ENCODE data around the gene PPARG. TPM values are rescaled to one million over a fixed set of nuclear protein-coding genes. Genes with fewer than 3 reads are reported as not detected.

PPARG gene
- total RNA-seq, 1 donor from 2014 or later = 3.2 TPM

DNA sequence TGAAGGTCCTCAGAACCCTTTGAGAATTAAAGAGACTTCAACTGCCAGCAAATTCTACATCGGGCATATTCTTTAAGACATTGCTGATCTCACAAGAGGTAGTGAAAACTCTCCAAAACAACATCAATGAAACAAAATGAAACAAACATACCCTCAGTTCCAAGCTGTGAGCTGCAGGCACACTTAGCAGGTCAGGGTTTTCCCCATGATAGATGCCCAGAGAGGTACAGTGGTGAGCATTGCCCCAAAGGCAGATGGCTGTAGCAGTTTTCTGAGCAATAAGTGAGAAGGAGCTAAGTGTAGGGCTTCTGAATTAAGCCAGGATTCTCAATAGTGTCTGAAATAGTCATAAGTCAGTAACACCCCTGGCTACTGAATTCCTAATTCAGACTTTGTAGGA, 99.3 kb downstream of the PPARG start:
- no peaks in the 10 kb centered on the region for H3K36me3 Mint-ChIP-seq (ENCODE audit: low read depth, unreplicated experiment)
- DNase-seq (ENCODE audit: low spot score) = no peak
- no peaks in the 10 kb centered on the region for H3K4me1 Mint-ChIP-seq (ENCODE audit: unreplicated experiment)
- H3K4me3 Mint-ChIP-seq (ENCODE audit: unreplicated experiment) = no peak overlapping the region
- TF ChIP-seq, protein P1, sequence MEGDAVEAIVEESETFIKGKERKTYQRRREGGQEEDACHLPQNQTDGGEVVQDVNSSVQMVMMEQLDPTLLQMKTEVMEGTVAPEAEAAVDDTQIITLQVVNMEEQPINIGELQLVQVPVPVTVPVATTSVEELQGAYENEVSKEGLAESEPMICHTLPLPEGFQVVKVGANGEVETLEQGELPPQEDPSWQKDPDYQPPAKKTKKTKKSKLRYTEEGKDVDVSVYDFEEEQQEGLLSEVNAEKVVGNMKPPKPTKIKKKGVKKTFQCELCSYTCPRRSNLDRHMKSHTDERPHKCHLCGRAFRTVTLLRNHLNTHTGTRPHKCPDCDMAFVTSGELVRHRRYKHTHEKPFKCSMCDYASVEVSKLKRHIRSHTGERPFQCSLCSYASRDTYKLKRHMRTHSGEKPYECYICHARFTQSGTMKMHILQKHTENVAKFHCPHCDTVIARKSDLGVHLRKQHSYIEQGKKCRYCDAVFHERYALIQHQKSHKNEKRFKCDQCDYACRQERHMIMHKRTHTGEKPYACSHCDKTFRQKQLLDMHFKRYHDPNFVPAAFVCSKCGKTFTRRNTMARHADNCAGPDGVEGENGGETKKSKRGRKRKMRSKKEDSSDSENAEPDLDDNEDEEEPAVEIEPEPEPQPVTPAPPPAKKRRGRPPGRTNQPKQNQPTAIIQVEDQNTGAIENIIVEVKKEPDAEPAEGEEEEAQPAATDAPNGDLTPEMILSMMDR (IDR thresholded peaks at IDR 0.05; ENCODE audit: unreplicated experiment) = no peak
- no peaks in the 10 kb centered on the region for H3K9me3 Mint-ChIP-seq (ENCODE audit: unreplicated experiment)
- no peaks in the 10 kb centered on the region for H3K27me3 Mint-ChIP-seq (ENCODE audit: unreplicated experiment)
- no peak overlapping the region for H3K27ac Mint-ChIP-seq (ENCODE audit: unreplicated experiment)

DNA sequence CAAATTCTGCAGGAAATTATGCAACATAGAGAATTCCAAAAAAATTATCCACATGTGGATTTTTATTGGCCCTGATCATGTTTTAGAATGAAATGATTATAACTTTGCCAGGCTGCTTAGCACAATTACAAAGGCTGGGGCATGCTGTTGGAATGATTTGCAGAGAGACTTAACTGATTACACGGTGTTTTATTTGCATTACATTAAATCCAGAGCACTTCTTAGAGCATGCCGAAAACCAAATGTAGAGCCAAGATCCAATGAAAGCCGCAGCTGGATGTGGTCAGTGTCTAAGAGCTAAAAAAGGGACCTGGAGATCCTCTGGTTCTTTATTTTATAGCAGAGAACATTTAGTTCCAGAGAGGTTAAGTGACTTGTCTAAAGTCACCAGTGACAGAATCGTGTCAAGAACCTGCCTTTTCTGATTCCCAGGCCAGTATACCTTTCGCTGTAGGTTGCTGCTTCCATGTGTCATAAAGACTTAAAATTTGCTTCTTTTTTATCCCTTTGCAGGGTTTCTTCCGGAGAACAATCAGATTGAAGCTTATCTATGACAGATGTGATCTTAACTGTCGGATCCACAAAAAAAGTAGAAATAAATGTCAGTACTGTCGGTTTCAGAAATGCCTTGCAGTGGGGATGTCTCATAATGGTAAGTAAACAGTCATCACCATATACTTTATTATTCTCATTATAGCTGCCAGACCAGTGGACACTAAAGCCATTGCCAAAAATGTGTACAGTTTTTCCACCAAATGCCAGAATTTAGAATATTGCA, 103.4 kb downstream of the PPARG start:
- DNase-seq (ENCODE audit: low spot score) = no peak
- Mint-ChIP-seq H3K4me1 (ENCODE audit: unreplicated experiment) (no peaks in the 10 kb centered on the region), H3K27ac (ENCODE audit: unreplicated experiment) (no peak overlapping the region), H3K27me3 (ENCODE audit: unreplicated experiment) (no peaks in the 10 kb centered on the region), H3K36me3 (ENCODE audit: low read depth, unreplicated experiment) (no peaks in the 10 kb centered on the region), H3K9me3 (ENCODE audit: unreplicated experiment) (no peaks in the 10 kb centered on the region), H3K4me3 (ENCODE audit: unreplicated experiment) (no peak overlapping the region)
- TF ChIP-seq, protein P1 (IDR thresholded peaks at IDR 0.05; ENCODE audit: unreplicated experiment) = no peak

DNA sequence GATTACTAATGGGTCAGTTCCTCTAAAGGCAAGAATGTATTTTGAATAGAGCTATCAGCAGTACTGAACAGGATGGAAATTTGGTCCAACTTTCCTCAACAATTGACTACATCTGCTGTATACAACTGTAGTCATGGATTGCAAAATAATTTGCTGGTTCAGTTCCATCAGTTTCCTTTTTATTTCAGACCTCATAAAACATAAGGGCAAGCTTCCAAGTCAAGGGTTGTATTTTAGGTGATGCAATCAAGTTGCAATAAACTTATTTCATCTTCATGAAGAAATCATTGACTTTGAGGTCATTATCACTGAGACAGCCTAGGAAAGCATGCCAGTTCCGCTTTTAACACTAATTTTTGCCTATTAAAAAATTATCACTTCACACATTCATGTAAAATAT, 105.0 kb downstream of the PPARG start:
- H3K4me1 Mint-ChIP-seq (ENCODE audit: unreplicated experiment) = no peaks in the 10 kb centered on the region
- no peak for DNase-seq (ENCODE audit: low spot score)
- no peaks in the 10 kb centered on the region for H3K36me3 Mint-ChIP-seq (ENCODE audit: low read depth, unreplicated experiment)
- TF ChIP-seq, protein P1 (IDR thresholded peaks at IDR 0.05; ENCODE audit: unreplicated experiment) = no peak
- no peaks in the 10 kb centered on the region for H3K27me3 Mint-ChIP-seq (ENCODE audit: unreplicated experiment)
- H3K4me3 Mint-ChIP-seq (ENCODE audit: unreplicated experiment) = no peak overlapping the region
- no peak overlapping the region for H3K27ac Mint-ChIP-seq (ENCODE audit: unreplicated experiment)
- no peaks in the 10 kb centered on the region for H3K9me3 Mint-ChIP-seq (ENCODE audit: unreplicated experiment)

DNA sequence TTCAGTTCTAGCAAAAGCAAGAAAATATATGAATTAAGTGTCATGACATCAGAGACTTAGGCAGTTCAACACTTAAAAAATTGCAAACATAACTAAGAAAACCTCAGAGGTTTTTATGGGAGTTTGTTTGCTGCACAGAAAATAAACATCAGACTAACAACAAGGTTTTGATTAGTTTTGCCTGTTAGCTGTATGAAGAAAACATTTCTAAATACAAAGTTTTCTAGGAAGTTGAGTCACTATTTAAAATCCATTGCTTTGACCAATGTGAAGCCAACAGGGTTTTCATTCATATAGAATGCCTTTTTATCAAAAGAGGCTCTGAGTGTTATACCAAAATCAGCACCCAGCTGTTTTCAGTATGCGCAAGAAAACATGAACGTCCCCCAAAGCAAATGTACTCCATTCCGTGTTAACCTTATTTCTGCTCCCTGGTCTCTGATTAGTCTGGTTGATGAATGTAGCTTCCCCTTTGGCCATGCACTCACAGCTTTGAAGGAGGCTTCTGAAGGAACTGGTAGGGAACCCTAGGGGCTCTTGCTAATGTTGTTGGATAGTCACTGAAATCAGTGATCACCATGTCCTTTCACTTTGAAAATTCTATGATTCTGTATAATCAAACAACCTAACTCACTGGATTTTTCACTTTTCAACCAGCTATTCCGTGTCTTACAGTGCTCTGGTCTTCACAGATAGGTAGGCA, 105.8 kb downstream of the PPARG start:
- no peaks in the 10 kb centered on the region for H3K36me3 Mint-ChIP-seq (ENCODE audit: low read depth, unreplicated experiment)
- H3K4me1 Mint-ChIP-seq (ENCODE audit: unreplicated experiment) = no peaks in the 10 kb centered on the region
- TF ChIP-seq, protein P1 (IDR thresholded peaks at IDR 0.05; ENCODE audit: unreplicated experiment) = no peak
- no peak overlapping the region for H3K4me3 Mint-ChIP-seq (ENCODE audit: unreplicated experiment)
- H3K27me3 Mint-ChIP-seq (ENCODE audit: unreplicated experiment) = no peaks in the 10 kb centered on the region
- H3K9me3 Mint-ChIP-seq (ENCODE audit: unreplicated experiment) = no peaks in the 10 kb centered on the region
- no peak overlapping the region for H3K27ac Mint-ChIP-seq (ENCODE audit: unreplicated experiment)
- no peak for DNase-seq (ENCODE audit: low spot score)
